Measurements from ENCODE around the gene TMEM174. TPM values are rescaled to one million over a fixed set of nuclear protein-coding genes. Genes with fewer than 3 reads are reported as not detected.

TMEM174 gene
- total and polyA plus RNA-seq, 2 donors (not counting 1 experiment from before 2014, with no cell fraction given), result not detected

- Histone ChIP-seq H3K27me3 (replicated peaks in 1 of 4; ENCODE audit: control extremely low read depth in 1 of 4, control insufficient read depth in 3 of 4, insufficient read depth in 4 of 4, low read length in 3 of 4) (peaks cover 0 to 20% (median 8%) of the 10 kb centered on the region in 4 experiments), H3K4me2 (replicated peaks; ENCODE audit: low read depth, low read length, poor library complexity, severe bottlenecking) (no peak overlapping the region), H3K9ac (ENCODE audit: low read length) (no peak overlapping the region), H3K27ac (ENCODE audit: low read length in 2 of 2) (no peak overlapping the region), H3K9me3 (ENCODE audit: control extremely low read depth in 1 of 3, control insufficient read depth in 2 of 3, insufficient read depth in 1 of 3, low read length in 2 of 3) (peaks cover 0 to 3% (median 0%) of the 10 kb centered on the region in 3 donors), H3K79me2 (ENCODE audit: control insufficient read depth, insufficient read depth, low read length) (no peaks in the 10 kb centered on the region), H2AFZ (ENCODE audit: insufficient read depth, low read depth, low read length, poor library complexity, severe bottlenecking) (no peak overlapping the region), H3K36me3 (replicated peaks in 1 of 2; ENCODE audit: control extremely low read depth in 1 of 2, control insufficient read depth in 1 of 2, extremely low read depth in 1 of 2, insufficient read depth in 2 of 2, low read length in 1 of 2) (no peaks in the 10 kb centered on the region), H3K4me1 (ENCODE audit: control insufficient read depth in 2 of 2, insufficient read depth in 2 of 2, low read length in 2 of 2) (no peaks in the 10 kb centered on the region), H4K20me1 (ENCODE audit: control insufficient read depth, insufficient read depth, low read length, poor library complexity, severe bottlenecking) (no peaks in the 10 kb centered on the region), H3K4me3 (ENCODE audit: control extremely low read depth in 1 of 5, extremely low read depth in 1 of 5, insufficient read depth in 1 of 5, low read depth in 2 of 5, low read length in 4 of 5) (no peak overlapping the region)
- peaks cover 4% of the 10 kb centered on the region for H3K4me1 Mint-ChIP-seq
- TF ChIP-seq EZH2 (IDR thresholded peaks at IDR 0.05; ENCODE audit: borderline replicate concordance, insufficient read depth, low read depth, low read length, poor library complexity, severe bottlenecking), result no peak
- no peak for TF ChIP-seq CTCF (IDR thresholded peaks at IDR 0.05)
- WGBS (ENCODE audit: insufficient coverage), result 94% methylated on average over 3 of the region's 4 CpGs
- H3K4me3 Mint-ChIP-seq, result no peak overlapping the region
- no peaks in the 10 kb centered on the region for H3K9me3 Mint-ChIP-seq (ENCODE audit: insufficient read depth)
- peaks cover 51% of the 10 kb centered on the region for H3K27me3 Mint-ChIP-seq
- ChIA-PET CTCF (no interaction called here), POLR2A (no interaction called here)
- no peak overlapping the region for H3K27ac Mint-ChIP-seq
- no peak for DNase-seq
- intact Hi-C loops (cut with micrococcal nuclease), result no loop called here
- ATAC-seq (ENCODE audit: low read depth), result no peak
Observed at GRCh38 chr5:73126381-73126780, 46.6 kb upstream of the TMEM174 start.

DNA sequence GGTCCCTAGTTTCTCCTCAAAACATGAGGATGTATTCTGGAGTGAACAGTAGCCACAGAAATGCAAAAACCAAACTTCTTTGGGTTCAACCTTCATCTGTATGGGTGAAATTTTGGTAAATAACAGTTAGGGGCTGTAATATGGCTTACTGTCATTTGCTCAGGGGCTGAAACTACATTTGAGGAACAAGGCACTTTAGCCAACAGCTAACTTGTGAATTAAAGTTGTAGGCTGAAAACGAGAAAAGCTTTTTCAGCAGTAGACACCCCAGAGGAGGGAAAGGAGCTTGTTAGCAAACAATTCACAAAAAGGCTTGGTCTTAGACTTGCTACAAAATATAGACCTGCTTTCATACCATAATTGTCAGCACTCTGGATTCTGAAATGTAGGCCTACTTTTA lies 46.0 kb upstream of the TMEM174 start:
- ATAC-seq (ENCODE audit: low read depth), result no peak
- Mint-ChIP-seq H3K9me3 (ENCODE audit: insufficient read depth) (no peaks in the 10 kb centered on the region), H3K4me1 (peaks cover 4% of the 10 kb centered on the region), H3K27me3 (peaks cover 46% of the 10 kb centered on the region), H3K27ac (no peak overlapping the region), H3K4me3 (no peak overlapping the region)
- Histone ChIP-seq H3K4me2 (replicated peaks; ENCODE audit: low read depth, low read length, poor library complexity, severe bottlenecking) (no peak overlapping the region), H3K27ac (ENCODE audit: low read length in 2 of 2) (no peak overlapping the region), H3K36me3 (replicated peaks in 1 of 2; ENCODE audit: control extremely low read depth in 1 of 2, control insufficient read depth in 1 of 2, extremely low read depth in 1 of 2, insufficient read depth in 2 of 2, low read length in 1 of 2) (no peaks in the 10 kb centered on the region), H3K79me2 (ENCODE audit: control insufficient read depth, insufficient read depth, low read length) (no peaks in the 10 kb centered on the region), H3K9me3 (ENCODE audit: control extremely low read depth in 1 of 3, control insufficient read depth in 2 of 3, insufficient read depth in 1 of 3, low read length in 2 of 3) (peaks cover 0 to 3% (median 0%) of the 10 kb centered on the region in 3 donors), H4K20me1 (ENCODE audit: control insufficient read depth, insufficient read depth, low read length, poor library complexity, severe bottlenecking) (no peaks in the 10 kb centered on the region), H2AFZ (ENCODE audit: insufficient read depth, low read depth, low read length, poor library complexity, severe bottlenecking) (no peak overlapping the region), H3K27me3 (replicated peaks in 1 of 4; ENCODE audit: control extremely low read depth in 1 of 4, control insufficient read depth in 3 of 4, insufficient read depth in 4 of 4, low read length in 3 of 4) (peaks cover 0 to 17% (median 6%) of the 10 kb centered on the region in 4 experiments), H3K9ac (ENCODE audit: low read length) (no peak overlapping the region), H3K4me1 (ENCODE audit: control insufficient read depth in 2 of 2, insufficient read depth in 2 of 2, low read length in 2 of 2) (no peaks in the 10 kb centered on the region), H3K4me3 (ENCODE audit: control extremely low read depth in 1 of 5, extremely low read depth in 1 of 5, insufficient read depth in 1 of 5, low read depth in 2 of 5, low read length in 4 of 5) (no peak overlapping the region)
- WGBS (ENCODE audit: insufficient coverage), result no CpG with 5 or more reads among the region's 1 CpG
- CTCF ChIA-PET, result no interaction called here
- no peak for TF ChIP-seq EZH2 (IDR thresholded peaks at IDR 0.05; ENCODE audit: borderline replicate concordance, insufficient read depth, low read depth, low read length, poor library complexity, severe bottlenecking)
- POLR2A ChIA-PET, result no interaction called here
- no peak for DNase-seq
- intact Hi-C loops (cut with micrococcal nuclease), result no loop called here

All from B cell (primary cell).